Stimulated activated CD8-positive, alpha-beta memory T cell treated with anti-CD3 and anti-CD28 coated beads, Interleukin-4, amount 100 ng/mL, for 24 hours (primary cell): ENCODE measurements around the gene DDX24.

Experiments used
- DNase-seq: peaks from one replicate; pipeline ENCODE4 v3.0.0-alpha.2; 2020; ENCODE audit warnings: low read depth

The DDX24 gene

GRCh38 chr14:94010625-94011024 is 70.4 kb downstream of the DDX24 start:
- no peak for DNase-seq

DNA sequence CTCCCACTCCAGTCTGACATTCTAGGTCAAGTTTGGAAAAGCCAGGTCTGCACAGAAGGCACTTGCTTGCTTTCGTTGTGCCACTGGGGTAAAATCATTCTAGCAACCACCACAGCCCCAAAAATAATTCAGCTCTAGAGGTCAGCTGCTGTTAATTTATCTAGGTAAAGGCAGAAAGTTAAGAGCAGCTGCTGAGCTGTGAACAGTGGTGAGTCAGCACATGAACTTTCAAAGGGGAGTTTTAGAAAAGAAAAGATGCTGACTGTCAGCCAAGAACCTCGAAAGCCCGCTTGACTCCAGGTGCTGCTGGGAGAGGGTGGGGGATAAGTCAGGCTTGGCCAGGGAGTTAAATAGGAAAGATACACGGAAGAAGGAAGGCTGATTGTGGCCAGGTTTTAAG is 71.2 kb downstream of the DDX24 start:
- no peak for DNase-seq

DNA sequence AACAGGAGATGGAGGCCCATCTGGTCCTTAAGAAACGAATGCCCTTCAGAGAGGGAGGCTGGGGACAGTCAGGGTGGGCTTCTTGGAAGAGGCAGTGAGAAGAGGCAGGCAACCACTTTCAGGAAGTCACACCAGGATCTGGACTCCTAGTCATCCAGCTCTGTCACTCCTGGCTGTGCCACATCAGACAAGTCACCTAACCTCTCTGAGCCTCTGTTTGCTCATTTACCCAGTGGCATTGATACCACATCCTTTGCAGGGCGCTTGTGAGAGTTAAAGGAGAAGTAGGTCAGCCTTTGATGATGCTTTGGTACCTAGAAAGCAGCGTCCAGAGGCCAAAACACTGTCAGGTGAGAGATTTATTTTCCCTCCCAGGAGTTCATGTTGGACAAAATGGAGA is 72.8 kb downstream of the DDX24 start:
- DNase-seq, result no peak

- DNase-seq, result no peak
Observed at GRCh38 chr14:94005324-94006073, 75.5 kb downstream of the DDX24 start.

GRCh38 chr14:94004015-94004414 is 77.0 kb downstream of the DDX24 start:
- DNase-seq, result no peak

DNA sequence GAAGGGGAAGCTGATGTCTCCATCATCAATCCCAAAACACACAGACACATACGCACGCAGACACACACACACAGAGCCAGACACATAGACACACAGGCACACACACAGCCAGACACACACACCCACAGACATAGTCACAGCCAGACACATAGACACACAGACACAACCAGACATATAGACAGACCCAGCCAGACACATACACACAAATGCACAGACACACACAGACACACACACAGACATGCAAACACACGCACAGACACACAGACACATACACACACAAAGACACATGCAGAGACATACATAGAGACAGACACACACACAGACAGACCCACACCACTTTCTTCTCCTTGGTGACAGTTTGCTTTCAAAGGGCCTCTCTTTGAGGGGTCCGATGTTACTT is 77.6 kb downstream of the DDX24 start:
- no peak for DNase-seq

DNA sequence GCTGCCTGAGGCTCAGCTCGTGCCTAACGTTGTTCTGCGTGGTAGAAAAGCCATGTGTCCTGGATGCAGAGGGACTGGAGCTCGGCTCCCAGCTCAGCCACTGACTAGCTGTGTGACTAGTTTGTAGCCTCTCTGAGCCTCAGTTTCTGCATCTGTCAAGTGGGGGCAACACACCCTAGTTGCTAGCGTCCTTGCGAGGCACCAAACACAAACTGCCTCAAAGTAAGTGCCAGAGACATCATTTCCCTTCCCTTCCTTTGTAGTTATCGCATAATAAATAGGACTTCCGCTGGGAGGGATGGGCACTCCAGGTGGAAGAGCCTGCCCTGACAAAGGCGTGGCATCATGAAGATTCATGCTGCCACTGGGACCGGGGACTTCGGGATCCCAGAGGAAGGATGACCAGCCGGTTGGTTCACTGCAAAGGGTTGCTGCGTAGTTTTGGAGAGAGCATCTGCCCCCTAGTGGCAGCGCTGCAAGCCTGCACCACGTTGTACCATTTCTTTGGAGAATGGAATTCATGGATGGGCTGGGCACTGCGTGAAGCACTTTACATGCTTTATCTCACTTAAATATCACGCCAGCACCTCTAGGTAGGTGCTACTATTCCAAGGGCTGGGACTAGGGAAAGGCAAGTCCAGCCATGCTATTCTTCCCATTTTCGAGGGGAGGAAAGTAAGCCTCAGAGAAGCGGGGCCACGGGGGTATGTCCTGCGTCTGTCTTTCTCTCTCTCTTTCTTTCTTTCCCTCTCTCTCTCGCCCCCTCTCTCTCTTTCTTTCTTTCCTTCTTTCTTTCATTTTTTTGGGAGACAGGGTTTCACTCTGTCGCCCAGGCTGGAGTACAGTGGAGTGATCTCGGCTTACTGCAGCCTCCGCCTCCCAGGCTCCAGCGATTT is 79.3 kb downstream of the DDX24 start:
- peak; percentile 33 for DNase-seq

DNA sequence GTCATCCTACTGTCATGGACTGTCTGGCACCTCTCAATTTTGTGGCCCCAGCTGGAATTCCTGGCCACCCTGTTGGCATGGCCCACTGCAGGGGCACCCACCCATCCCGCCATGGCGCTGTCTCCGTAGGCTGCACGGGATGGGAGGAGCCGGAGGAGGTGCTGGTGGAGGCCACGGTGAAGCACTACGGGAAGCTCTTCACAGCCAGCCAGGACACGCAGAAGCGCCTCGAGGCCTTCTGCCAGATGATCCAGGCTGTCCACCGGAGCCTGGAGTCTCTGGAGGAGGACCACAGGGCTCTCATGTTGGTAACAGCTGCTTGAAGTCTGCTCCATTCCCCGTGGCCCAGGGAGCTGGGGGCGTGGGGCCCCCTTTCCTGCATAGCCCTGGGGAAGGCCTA is 80.0 kb downstream of the DDX24 start:
- DNase-seq, result no peak

DNA sequence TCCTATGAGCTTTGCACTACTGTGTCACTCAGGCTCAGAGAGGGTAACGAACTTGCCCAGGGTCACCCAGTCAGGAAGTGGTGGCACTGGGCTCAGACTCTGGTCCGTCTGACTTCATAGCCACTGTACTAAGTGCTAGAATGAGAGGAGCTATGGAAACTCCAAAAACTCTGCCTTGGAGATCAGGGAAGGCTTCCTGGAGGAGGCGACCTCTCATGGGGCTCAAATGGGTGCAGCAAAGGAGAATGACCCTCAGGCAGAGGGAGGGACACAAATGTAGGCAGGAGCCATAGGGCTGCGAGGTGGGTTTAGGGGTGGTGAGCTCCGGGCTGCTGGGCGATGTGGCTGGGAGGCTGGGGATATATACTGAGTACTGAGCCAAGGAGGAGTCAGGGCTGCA is 80.7 kb downstream of the DDX24 start:
- no peak for DNase-seq

- DNase-seq, result no peak
Observed at GRCh38 chr14:93999573-93999972, 81.4 kb downstream of the DDX24 start.

GRCh38 chr14:93998871-93999403 is 82.1 kb downstream of the DDX24 start:
- no peak for DNase-seq
